ENCODE measurements around the gene KIAA2012. TPM values are rescaled to one million over a fixed set of nuclear protein-coding genes. Genes with fewer than 3 reads are reported as not detected.

Gene KIAA2012
- total RNA-seq (2014; rRNA removed; shearing (Covaris generic)), result not detected in 2 replicates

DNA sequence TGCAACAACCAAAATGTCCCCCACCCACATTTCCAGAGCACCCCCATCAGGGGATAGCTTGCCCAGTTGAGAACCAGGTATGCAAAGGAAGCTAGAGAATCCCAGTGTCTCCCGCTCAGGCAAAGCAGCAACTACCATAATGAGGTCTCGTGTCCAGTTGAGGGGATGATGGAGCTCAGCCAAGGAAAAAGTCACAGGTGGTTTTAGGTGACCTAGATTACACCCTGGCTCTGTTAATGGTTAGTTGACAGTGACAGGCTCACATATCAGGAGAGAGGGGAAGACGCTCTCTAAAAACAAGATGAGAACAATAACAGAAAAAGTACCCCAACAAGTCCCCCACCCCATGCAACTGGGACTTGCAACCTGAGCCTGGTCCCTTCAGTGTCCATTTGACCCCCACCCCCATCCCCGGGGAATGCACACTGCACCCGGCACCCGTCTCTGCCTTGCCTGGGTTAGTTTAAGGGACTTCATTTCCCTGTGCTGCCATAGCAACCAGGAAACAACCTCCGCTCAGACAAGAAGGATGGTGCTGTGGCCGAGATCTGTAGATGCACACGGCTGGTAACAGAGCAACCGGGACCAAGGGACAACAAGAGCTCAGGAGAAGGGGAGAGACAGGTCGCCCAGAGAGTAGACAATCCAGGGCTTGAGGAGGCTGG is at the start of gene KIAA2012:
Gene KIAA2012 (plus strand): TSS at position 519 of the 665 bp plus-strand sequence. CDS start 373 bp downstream, outside the sequence.
- Histone ChIP-seq H3K36me3 (replicated peaks; ENCODE audit: control insufficient read depth, insufficient read depth, low read length) (no peaks in the 10 kb centered on the region), H3K27me3 (ENCODE audit: control insufficient read depth, insufficient read depth, low read length) (no peaks in the 10 kb centered on the region), H3K4me3 (ENCODE audit: insufficient read depth, low read depth, low read length) (no peak within 1 kb of the TSS)
- no peak for DNase-seq

- DNase-seq, result peak; percentile 30
- no peaks in the 10 kb centered on the region for H3K36me3 ChIP-seq (replicated peaks; ENCODE audit: control insufficient read depth, insufficient read depth, low read length)
- no peak overlapping the region for H3K4me3 ChIP-seq (ENCODE audit: insufficient read depth, low read depth, low read length)
- peaks cover 11% of the 10 kb centered on the region for H3K27me3 ChIP-seq (ENCODE audit: control insufficient read depth, insufficient read depth, low read length)
These were observed 49.2 kb upstream of the KIAA2012 start for GRCh38 chr2:202023904-202024266.

GRCh38 chr2:202024871-202025270 is 48.2 kb upstream of the KIAA2012 start:
- Histone ChIP-seq H3K27me3 (ENCODE audit: control insufficient read depth, insufficient read depth, low read length) (peaks cover 11% of the 10 kb centered on the region), H3K36me3 (replicated peaks; ENCODE audit: control insufficient read depth, insufficient read depth, low read length) (no peaks in the 10 kb centered on the region), H3K4me3 (ENCODE audit: insufficient read depth, low read depth, low read length) (no peak overlapping the region)
- DNase-seq, result no peak

DNA sequence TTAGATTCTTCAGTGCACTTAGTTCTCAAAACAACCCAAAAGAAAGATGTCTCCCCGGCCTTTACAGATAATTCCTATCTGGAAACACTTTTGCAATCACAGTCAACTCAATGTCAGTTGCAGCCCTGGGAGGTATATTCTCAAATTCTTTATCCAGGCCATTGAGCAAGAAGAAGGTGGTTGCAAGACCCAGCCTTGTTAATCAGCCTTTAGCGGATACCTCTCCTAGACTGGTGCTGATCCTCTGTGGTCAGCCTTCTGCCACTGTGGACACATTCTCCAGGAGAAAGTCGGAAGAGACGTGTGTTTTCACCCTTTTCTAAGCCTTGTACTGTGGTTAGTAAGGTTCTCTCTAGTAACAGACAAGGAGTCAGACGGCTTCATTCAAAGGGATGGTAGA is 47.2 kb upstream of the KIAA2012 start:
- no peak for DNase-seq
- Histone ChIP-seq H3K27me3 (ENCODE audit: control insufficient read depth, insufficient read depth, low read length) (peaks cover 11% of the 10 kb centered on the region), H3K4me3 (ENCODE audit: insufficient read depth, low read depth, low read length) (no peak overlapping the region), H3K36me3 (replicated peaks; ENCODE audit: control insufficient read depth, insufficient read depth, low read length) (no peaks in the 10 kb centered on the region)

DNA sequence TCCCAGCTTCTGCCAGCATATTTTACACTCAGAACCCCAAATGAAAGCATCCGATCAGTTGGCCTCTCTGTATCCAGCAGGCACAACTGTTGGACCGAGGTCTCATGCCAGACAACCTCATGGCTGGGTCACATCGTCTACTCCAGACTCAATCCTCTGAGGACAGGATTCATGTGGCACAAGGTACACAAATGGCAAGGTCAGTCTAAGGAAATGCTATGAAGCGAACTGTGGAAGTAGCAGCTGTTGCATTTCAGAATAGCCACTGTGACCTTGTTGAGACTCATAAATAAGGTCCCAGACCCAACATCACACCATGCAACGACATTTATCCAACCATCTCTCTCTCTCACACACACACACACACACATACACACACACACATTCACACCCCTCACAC is 46.5 kb upstream of the KIAA2012 start:
- Histone ChIP-seq H3K27me3 (ENCODE audit: control insufficient read depth, insufficient read depth, low read length) (peaks cover 11% of the 10 kb centered on the region), H3K36me3 (replicated peaks; ENCODE audit: control insufficient read depth, insufficient read depth, low read length) (no peaks in the 10 kb centered on the region), H3K4me3 (ENCODE audit: insufficient read depth, low read depth, low read length) (no peak overlapping the region)
- no peak for DNase-seq

DNA sequence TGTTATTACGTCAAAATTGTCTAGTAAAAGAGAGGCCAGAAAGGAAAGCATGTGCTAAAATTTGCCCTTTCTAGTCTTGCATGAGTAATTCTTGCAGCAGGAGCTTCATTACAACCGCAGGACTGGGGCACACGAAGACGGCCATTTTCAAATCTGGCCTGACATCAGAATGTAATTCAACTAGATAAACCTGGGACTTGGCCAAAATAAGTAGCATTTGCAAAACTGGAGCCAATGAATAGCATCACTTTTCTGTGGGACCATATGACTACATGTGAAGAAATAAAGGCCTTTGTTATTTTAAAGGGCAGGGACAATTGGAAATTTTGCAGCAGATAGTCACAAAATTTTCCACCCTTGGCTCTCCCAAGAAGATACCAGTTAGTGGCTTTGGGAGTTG is 42.4 kb upstream of the KIAA2012 start:
- DNase-seq, result no peak

GRCh38 chr2:202031246-202031951 is 41.7 kb upstream of the KIAA2012 start:
- Histone ChIP-seq H3K36me3 (replicated peaks; ENCODE audit: control insufficient read depth, insufficient read depth, low read length) (peaks cover 6% of the 10 kb centered on the region), H3K4me3 (ENCODE audit: insufficient read depth, low read depth, low read length) (no peak overlapping the region; the same call in 1 of the 2 replicates), H3K27me3 (ENCODE audit: control insufficient read depth, insufficient read depth, low read length) (peaks cover 14% of the 10 kb centered on the region)
- peak; percentile 58 for DNase-seq

More for the DNA sequence above, 42.4 kb upstream of the KIAA2012 start:
- Histone ChIP-seq H3K4me3 (ENCODE audit: insufficient read depth, low read depth, low read length) (no peak overlapping the region), H3K36me3 (replicated peaks; ENCODE audit: control insufficient read depth, insufficient read depth, low read length) (peaks cover 1% of the 10 kb centered on the region), H3K27me3 (ENCODE audit: control insufficient read depth, insufficient read depth, low read length) (peaks cover 17% of the 10 kb centered on the region)

- peaks cover 6% of the 10 kb centered on the region for H3K36me3 ChIP-seq (replicated peaks; ENCODE audit: control insufficient read depth, insufficient read depth, low read length)
- H3K4me3 ChIP-seq (ENCODE audit: insufficient read depth, low read depth, low read length), result peak overlapping the region; percentile 87
- DNase-seq, result peak; percentile 87
- H3K27me3 ChIP-seq (ENCODE audit: control insufficient read depth, insufficient read depth, low read length), result peaks cover 11% of the 10 kb centered on the region; the same call in 1 of the 2 replicates
These were observed 40.2 kb upstream of the KIAA2012 start for GRCh38 chr2:202032846-202033316.

- peak; percentile 99 for DNase-seq
- Histone ChIP-seq H3K36me3 (replicated peaks; ENCODE audit: control insufficient read depth, insufficient read depth, low read length) (peaks cover 6% of the 10 kb centered on the region), H3K4me3 (ENCODE audit: insufficient read depth, low read depth, low read length) (peak within 1 kb of the TSS; percentile 87), H3K27me3 (ENCODE audit: control insufficient read depth, insufficient read depth, low read length) (peaks cover 11% of the 10 kb centered on the region; the same call in 1 of the 2 replicates)
These were observed 39.5 kb upstream of the KIAA2012 start, which contains the start of gene FZD7 for GRCh38 chr2:202033317-202034248. TSS of gene FZD7 (plus strand) at chr2:202033855. CDS start at chr2:202034648, 793 bp downstream.

DNA sequence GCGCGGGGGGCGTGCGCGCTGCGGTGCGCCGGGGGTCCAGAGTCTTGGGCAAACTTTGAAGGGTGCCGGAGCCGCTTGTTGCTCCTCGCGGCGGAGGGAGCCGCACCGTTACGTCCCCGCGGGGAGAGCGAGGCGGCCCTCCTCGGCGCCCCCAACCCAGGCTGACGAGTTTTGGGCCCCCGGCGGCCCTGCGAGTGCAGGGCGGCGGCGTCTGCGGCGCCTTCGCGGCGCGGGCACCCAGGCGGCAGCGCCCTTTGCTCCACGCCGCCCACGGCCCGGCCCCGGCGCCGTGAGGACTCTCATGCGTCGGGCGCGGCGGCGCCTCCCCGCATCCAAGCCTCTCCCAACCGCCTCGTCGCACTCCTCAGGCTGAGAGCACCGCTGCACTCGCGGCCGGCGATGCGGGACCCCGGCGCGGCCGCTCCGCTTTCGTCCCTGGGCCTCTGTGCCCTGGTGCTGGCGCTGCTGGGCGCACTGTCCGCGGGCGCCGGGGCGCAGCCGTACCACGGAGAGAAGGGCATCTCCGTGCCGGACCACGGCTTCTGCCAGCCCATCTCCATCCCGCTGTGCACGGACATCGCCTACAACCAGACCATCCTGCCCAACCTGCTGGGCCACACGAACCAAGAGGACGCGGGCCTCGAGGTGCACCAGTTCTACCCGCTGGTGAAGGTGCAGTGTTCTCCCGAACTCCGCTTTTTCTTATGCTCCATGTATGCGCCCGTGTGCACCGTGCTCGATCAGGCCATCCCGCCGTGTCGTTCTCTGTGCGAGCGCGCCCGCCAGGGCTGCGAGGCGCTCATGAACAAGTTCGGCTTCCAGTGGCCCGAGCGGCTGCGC is 38.6 kb upstream of the KIAA2012 start:
- Histone ChIP-seq H3K27me3 (ENCODE audit: control insufficient read depth, insufficient read depth, low read length) (peaks cover 11% of the 10 kb centered on the region; the same call in 1 of the 2 replicates), H3K36me3 (replicated peaks; ENCODE audit: control insufficient read depth, insufficient read depth, low read length) (peaks cover 6% of the 10 kb centered on the region), H3K4me3 (ENCODE audit: insufficient read depth, low read depth, low read length) (peak overlapping the region; percentile 84)
- peak; percentile 63 for DNase-seq

- Histone ChIP-seq H3K36me3 (replicated peaks; ENCODE audit: control insufficient read depth, insufficient read depth, low read length) (peaks cover 6% of the 10 kb centered on the region), H3K4me3 (ENCODE audit: insufficient read depth, low read depth, low read length) (peak overlapping the region; percentile 84), H3K27me3 (ENCODE audit: control insufficient read depth, insufficient read depth, low read length) (peaks cover 11% of the 10 kb centered on the region; the same call in 1 of the 2 replicates)
- peak; percentile 57 for DNase-seq
These were observed 37.7 kb upstream of the KIAA2012 start for GRCh38 chr2:202035089-202035940.

GRCh38 chr2:202035941-202036372 is 37.1 kb upstream of the KIAA2012 start:
- no peak for DNase-seq
- Histone ChIP-seq H3K4me3 (ENCODE audit: insufficient read depth, low read depth, low read length) (peak overlapping the region; percentile 84), H3K27me3 (ENCODE audit: control insufficient read depth, insufficient read depth, low read length) (peaks cover 11% of the 10 kb centered on the region; the same call in 1 of the 2 replicates), H3K36me3 (replicated peaks; ENCODE audit: control insufficient read depth, insufficient read depth, low read length) (peaks cover 6% of the 10 kb centered on the region)
